Measurements from ENCODE around the gene ABCD2.
A peak's percentile ranks its signal among the peaks of the same experiment; 100 is the strongest.

Gene ABCD2

GRCh38 chr12:39621670-39622069 is 2.1 kb upstream of the ABCD2 start:
- TF ChIP-seq CTCF (conservative IDR thresholded peaks at IDR 0.05; ENCODE audit: low read length): no peak
- DNase-seq (ENCODE audit: low read depth): no peak
- H3K4me3 ChIP-seq (ENCODE audit: low read length): no peak overlapping the region

GRCh38 chr12:39620659-39621658 is 1.4 kb upstream of the ABCD2 start:
- H3K4me3 ChIP-seq (ENCODE audit: low read length): peak overlapping the region; percentile 62
- no peak for DNase-seq (ENCODE audit: low read depth)
- TF ChIP-seq CTCF (conservative IDR thresholded peaks at IDR 0.05; ENCODE audit: low read length): no peak

GRCh38 chr12:39619316-39619659 is 315 bp downstream of the ABCD2 start:
- no peak for TF ChIP-seq CTCF (conservative IDR thresholded peaks at IDR 0.05; ENCODE audit: low read length)
- no peak for DNase-seq (ENCODE audit: low read depth)
- peak overlapping the region; percentile 62 for H3K4me3 ChIP-seq (ENCODE audit: low read length)

- no peak overlapping the region for H3K4me3 ChIP-seq (ENCODE audit: low read length)
Measured at GRCh38 chr12:39618701-39619100, 902 bp downstream of the ABCD2 start.

GRCh38 chr12:39617887-39618286 is 1.7 kb downstream of the ABCD2 start:
- DNase-seq (ENCODE audit: low read depth): no peak
- no peak for TF ChIP-seq CTCF (conservative IDR thresholded peaks at IDR 0.05; ENCODE audit: low read length)
- no peak overlapping the region for H3K4me3 ChIP-seq (ENCODE audit: low read length)

More at GRCh38 chr12:39618701-39619100, 902 bp downstream of the ABCD2 start:
- no peak for DNase-seq (ENCODE audit: low read depth)
- no peak for TF ChIP-seq CTCF (conservative IDR thresholded peaks at IDR 0.05; ENCODE audit: low read length)

- no peak overlapping the region for H3K4me3 ChIP-seq (ENCODE audit: low read length)
- TF ChIP-seq CTCF (conservative IDR thresholded peaks at IDR 0.05; ENCODE audit: low read length): no peak
- DNase-seq (ENCODE audit: low read depth): no peak
Measured at GRCh38 chr12:39616666-39617065, 2.9 kb downstream of the ABCD2 start.

GRCh38 chr12:39616251-39616650 is 3.4 kb downstream of the ABCD2 start:
- no peak for TF ChIP-seq CTCF (conservative IDR thresholded peaks at IDR 0.05; ENCODE audit: low read length)
- DNase-seq (ENCODE audit: low read depth): no peak
- no peak overlapping the region for H3K4me3 ChIP-seq (ENCODE audit: low read length)

All from AG10803 (cell line).